ENCODE measurements around the gene ZNF185.

Gene ZNF185

GRCh38 chrX:152923599-152923998, 25.7 kb downstream of the ZNF185 start:
- H3K27ac ChIP-seq: no peak overlapping the region
- TF ChIP-seq ZFX (IDR thresholded peaks at IDR 0.05; ENCODE audit: borderline replicate concordance): no peak
- TF ChIP-seq, protein P1, sequence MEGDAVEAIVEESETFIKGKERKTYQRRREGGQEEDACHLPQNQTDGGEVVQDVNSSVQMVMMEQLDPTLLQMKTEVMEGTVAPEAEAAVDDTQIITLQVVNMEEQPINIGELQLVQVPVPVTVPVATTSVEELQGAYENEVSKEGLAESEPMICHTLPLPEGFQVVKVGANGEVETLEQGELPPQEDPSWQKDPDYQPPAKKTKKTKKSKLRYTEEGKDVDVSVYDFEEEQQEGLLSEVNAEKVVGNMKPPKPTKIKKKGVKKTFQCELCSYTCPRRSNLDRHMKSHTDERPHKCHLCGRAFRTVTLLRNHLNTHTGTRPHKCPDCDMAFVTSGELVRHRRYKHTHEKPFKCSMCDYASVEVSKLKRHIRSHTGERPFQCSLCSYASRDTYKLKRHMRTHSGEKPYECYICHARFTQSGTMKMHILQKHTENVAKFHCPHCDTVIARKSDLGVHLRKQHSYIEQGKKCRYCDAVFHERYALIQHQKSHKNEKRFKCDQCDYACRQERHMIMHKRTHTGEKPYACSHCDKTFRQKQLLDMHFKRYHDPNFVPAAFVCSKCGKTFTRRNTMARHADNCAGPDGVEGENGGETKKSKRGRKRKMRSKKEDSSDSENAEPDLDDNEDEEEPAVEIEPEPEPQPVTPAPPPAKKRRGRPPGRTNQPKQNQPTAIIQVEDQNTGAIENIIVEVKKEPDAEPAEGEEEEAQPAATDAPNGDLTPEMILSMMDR (IDR thresholded peaks at IDR 0.05): no peak

DNA sequence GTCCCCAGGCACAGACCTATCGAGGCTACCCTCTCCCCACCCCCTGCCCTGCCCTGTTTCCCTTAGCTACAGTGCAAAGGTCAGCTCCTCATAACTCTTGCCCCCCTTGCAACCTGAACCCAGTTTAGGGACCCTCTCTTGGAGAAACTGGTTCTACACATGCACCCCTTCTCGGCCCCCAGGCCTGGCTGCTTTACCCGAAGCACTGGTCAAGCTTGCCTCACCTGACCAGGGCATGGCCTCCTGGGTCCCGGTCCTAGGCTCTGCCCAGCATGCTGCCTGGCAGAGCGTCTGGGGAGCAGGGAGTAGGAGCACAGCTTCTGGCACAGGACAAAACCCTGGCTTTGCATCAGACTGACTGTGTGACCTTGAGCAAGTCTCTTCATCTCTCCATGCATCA, 28.0 kb downstream of the ZNF185 start:
- TF ChIP-seq, protein P1 (IDR thresholded peaks at IDR 0.05): no peak
- TF ChIP-seq ZFX (IDR thresholded peaks at IDR 0.05; ENCODE audit: borderline replicate concordance): no peak

GRCh38 chrX:152926279-152926678, 28.4 kb downstream of the ZNF185 start:
- TF ChIP-seq ZFX (IDR thresholded peaks at IDR 0.05; ENCODE audit: borderline replicate concordance): no peak
- TF ChIP-seq, protein P1 (IDR thresholded peaks at IDR 0.05): peak; percentile 49
- H3K27ac ChIP-seq: no peak overlapping the region

More for the DNA sequence above, 28.0 kb downstream of the ZNF185 start:
- no peak overlapping the region for H3K27ac ChIP-seq

DNA sequence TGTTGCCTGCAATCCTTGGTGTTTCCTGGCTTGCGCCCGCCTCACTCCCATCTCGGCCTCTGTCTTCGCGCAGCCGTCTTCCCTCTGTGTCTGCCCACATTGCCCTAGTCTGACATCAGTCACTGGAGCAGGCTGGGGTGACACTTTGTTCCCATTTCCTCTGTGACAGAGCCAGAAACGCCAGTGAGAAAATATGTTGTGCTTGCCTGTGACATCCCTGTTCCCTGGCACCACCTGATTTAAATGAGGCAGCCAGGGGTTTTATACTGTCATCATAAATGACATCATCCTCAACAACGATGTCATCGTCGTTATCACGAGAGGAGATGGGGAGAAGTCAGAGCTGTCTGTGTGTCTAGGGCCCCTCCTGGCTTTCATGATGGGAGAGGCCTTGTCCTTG, 29.1 kb downstream of the ZNF185 start:
- H3K27ac ChIP-seq: no peak overlapping the region
- TF ChIP-seq, protein P1 (IDR thresholded peaks at IDR 0.05): no peak
- no peak for TF ChIP-seq ZFX (IDR thresholded peaks at IDR 0.05; ENCODE audit: borderline replicate concordance)

DNA sequence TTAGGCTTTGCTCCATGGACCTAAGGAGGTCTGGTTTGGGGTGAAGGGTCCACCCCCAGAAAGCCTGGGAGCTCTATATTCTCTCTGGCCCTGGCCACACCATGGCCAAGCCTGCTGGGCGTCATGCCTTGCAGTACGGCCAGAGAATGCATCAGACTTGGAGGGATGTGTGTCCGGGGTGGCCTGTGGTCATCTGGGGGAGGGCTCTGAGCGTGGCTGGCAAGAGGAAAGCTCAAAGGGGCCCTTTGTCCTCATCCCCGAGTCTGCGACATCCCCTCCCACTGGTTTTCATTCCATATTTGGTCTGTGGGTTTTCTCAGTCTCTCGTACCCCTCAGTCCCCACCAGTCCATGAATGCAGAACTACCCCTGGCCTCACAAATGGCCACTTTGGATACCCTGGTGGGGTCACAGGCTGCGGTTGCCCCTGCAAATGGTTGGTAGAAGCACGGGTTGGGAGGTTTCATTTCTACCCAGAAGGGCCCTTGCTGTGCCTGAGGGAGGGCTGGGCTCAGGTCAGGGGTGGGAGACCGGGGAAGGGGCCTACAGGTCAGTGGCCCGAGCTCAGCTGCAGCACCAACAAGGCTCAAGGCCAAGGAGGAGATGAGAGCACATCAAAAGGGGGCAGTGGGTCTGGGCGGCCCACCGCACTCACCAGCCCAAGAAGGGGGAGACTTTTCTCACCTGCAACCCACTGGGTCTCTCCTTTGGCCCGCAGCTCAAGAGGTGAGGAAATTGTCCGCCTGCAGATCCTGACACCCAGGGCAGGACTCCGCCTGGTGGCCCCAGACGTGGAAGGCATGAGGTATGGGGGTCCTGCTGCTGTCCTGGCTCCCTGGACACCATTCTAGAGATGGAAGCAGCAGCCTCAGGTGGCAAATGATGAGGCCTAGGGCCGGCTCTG, 30.2 kb downstream of the ZNF185 start:
- TF ChIP-seq, protein P1 (IDR thresholded peaks at IDR 0.05): no peak
- TF ChIP-seq ZFX (IDR thresholded peaks at IDR 0.05; ENCODE audit: borderline replicate concordance): no peak

GRCh38 chrX:152928761-152929400, 31.0 kb downstream of the ZNF185 start:
- TF ChIP-seq, protein P1 (IDR thresholded peaks at IDR 0.05): no peak
- TF ChIP-seq ZFX (IDR thresholded peaks at IDR 0.05; ENCODE audit: borderline replicate concordance): no peak

More for the DNA sequence above, 30.2 kb downstream of the ZNF185 start:
- no peak overlapping the region for H3K27ac ChIP-seq

DNA sequence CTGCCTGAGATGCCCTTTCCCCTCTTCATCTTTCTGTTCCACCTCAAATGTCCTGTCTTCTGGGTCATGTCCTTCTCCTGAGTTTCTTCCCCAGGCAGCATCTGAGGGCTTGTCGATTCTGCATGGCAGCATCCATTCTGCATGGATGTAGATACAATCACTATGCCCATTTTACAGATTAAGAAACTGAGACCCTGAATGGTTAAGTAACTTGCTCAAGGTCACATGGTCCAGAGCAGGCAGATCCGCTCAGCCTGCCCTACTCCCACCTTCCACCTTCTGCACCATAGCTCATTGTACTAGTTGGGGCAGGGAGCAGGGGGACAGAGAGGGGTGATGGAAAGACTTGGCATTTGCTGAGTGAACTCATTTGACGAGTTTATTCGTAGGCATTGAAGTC, 32.0 kb downstream of the ZNF185 start:
- no peak overlapping the region for H3K27ac ChIP-seq
- TF ChIP-seq, protein P1 (IDR thresholded peaks at IDR 0.05): no peak
- no peak for TF ChIP-seq ZFX (IDR thresholded peaks at IDR 0.05; ENCODE audit: borderline replicate concordance)

More at GRCh38 chrX:152928761-152929400, 31.0 kb downstream of the ZNF185 start:
- H3K27ac ChIP-seq: no peak overlapping the region

All from 22Rv1 (cell line).